ENCODE measurements around the gene PACRG.

The PACRG gene

GRCh38 chr6:163164175-163164900 is 436.6 kb downstream of the PACRG start:
- Histone ChIP-seq H3K9me3 (no peaks in the 10 kb centered on the region), H3K4me1 (ENCODE audit: control insufficient read depth in 1 of 2, insufficient read depth in 1 of 2, low read depth in 1 of 2, low read length in 1 of 2) (no peaks in the 10 kb centered on the region), H3K36me3 (no peaks in the 10 kb centered on the region), H3K27ac (no peak overlapping the region), H3K27me3 (peaks cover 5% of the 10 kb centered on the region), H3K4me3 (ENCODE audit: low read depth in 1 of 2, low read length in 1 of 2) (no peak overlapping the region)
- no peak for TF ChIP-seq CTCF (IDR thresholded peaks at IDR 0.05)

DNA sequence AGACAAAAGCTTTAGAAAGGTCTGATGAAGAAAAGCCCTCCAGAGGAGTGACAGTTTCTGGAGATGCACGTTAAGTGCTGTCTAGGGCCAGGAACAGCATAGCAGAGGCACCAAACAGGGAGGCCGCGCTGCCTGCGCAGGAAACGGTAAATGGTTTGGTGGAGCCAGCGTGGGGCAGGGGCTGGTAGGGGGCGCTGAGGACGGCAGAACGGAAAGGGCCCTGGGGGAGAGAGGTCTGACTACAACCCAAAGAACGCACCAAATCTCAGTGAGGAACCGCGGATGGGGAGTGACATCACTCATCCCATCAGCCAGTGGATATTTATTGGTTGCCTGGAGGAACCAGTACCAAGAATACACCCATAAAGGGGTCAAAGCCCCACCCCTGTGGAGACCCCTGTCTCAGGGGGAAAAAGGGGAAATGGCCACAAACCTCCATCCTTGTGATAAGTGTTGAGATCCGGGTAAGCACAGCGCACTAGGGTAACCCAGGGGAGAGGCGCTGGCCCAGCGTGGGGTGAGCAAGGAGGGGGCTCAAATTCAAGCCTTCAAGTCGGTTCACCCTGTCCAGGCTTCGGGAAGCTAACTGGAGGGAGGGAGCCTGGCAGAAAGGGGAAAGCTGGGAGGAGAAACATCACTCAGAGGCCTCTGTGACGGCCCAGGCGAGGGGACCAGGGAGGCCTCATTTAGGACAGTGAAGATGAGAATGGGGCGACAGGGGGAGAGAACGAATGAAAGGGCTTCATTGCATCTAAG is 437.6 kb downstream of the PACRG start:
- Histone ChIP-seq H3K9me3 (no peaks in the 10 kb centered on the region), H3K4me1 (ENCODE audit: control insufficient read depth in 1 of 2, insufficient read depth in 1 of 2, low read depth in 1 of 2, low read length in 1 of 2) (no peaks in the 10 kb centered on the region), H3K4me3 (ENCODE audit: low read depth in 1 of 2, low read length in 1 of 2) (no peak overlapping the region), H3K36me3 (no peaks in the 10 kb centered on the region), H3K27me3 (peaks cover 5% of the 10 kb centered on the region), H3K27ac (no peak overlapping the region)
- no peak for TF ChIP-seq CTCF (IDR thresholded peaks at IDR 0.05)

DNA sequence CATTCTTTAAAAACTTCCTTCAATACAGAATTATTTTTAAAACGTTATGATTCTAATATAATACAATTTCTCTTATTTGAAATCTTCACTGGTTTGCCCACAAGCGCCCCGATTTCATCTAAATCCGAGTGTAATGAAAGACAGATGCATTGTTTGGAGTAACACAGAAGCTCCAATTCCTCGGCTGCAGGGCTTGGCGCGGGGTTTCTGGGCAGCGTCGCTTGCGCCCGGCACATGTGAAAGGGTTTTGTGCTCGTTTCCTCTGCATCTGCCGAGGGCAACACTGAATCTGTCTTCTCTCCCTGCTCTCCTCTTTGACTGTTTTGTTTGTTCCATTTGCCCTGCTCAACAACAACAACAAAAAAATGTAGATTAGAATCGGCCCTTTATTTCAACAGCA is 438.1 kb downstream of the PACRG start:
- Histone ChIP-seq H3K27me3 (peaks cover 5% of the 10 kb centered on the region), H3K4me1 (ENCODE audit: control insufficient read depth in 1 of 2, insufficient read depth in 1 of 2, low read depth in 1 of 2, low read length in 1 of 2) (no peaks in the 10 kb centered on the region), H3K4me3 (ENCODE audit: low read depth in 1 of 2, low read length in 1 of 2) (no peak overlapping the region), H3K36me3 (no peaks in the 10 kb centered on the region), H3K9me3 (no peaks in the 10 kb centered on the region), H3K27ac (no peak overlapping the region)
- TF ChIP-seq CTCF (IDR thresholded peaks at IDR 0.05), result no peak

DNA sequence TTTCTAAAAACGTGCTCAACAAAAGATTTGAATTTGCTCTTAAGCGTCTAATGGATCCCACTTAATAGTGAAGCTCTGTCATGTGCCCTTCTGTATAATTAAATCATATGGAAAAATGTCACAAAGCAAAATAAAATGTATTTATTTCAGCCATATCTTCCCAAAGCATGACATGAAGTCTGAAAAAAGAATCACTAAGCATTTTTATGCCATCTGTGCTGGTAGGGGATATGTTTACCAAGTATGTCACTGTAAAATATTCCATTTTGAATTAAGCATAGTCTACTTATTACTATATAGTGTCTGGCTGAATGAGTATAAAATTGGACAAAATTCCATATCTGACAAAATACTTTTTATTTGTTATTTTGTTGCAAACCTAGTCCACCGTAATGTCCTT is 438.7 kb downstream of the PACRG start:
- H3K4me3 ChIP-seq (ENCODE audit: low read depth in 1 of 2, low read length in 1 of 2), result no peak overlapping the region
- no peak overlapping the region for H3K27ac ChIP-seq
- H3K9me3 ChIP-seq, result no peaks in the 10 kb centered on the region
- H3K27me3 ChIP-seq, result peaks cover 5% of the 10 kb centered on the region
- TF ChIP-seq CTCF (IDR thresholded peaks at IDR 0.05), result no peak
- H3K36me3 ChIP-seq, result no peaks in the 10 kb centered on the region
- H3K4me1 ChIP-seq (ENCODE audit: control insufficient read depth in 1 of 2, insufficient read depth in 1 of 2, low read depth in 1 of 2, low read length in 1 of 2), result no peaks in the 10 kb centered on the region

DNA sequence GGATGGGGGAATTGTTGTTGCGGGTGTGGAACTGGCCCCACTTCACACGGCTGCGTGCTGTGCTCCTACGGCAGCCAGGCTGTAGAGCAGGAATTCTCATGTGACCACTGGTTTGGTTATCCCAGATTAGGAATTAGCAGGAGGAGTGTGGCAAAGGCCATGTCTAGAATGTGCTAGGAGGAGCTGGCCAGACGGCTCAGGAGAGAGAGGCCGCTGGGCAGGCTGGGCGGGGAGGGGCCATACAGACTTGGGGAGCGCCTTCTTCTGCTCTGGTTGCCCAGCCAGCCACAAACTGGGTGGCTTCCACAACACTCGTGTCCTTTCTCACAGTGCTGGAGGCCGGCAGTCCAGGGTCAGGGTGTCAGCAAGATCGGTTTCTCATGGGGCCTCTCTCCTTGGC is 441.7 kb downstream of the PACRG start:
- Histone ChIP-seq H3K36me3 (no peaks in the 10 kb centered on the region), H3K4me3 (ENCODE audit: low read depth in 1 of 2, low read length in 1 of 2) (no peak overlapping the region), H3K9me3 (no peaks in the 10 kb centered on the region), H3K27me3 (peaks cover 5% of the 10 kb centered on the region), H3K27ac (no peak overlapping the region), H3K4me1 (ENCODE audit: control insufficient read depth in 1 of 2, insufficient read depth in 1 of 2, low read depth in 1 of 2, low read length in 1 of 2) (no peaks in the 10 kb centered on the region)
- TF ChIP-seq CTCF (IDR thresholded peaks at IDR 0.05), result no peak

All from neutrophil (primary cell).